Activated CD4-positive, alpha-beta memory T cell treated with anti-CD3 and anti-CD28 coated beads for 36 hours (primary cell): Measurements from ENCODE around the gene SOCS4. TPM values are rescaled to one million over a fixed set of nuclear protein-coding genes. Genes with fewer than 3 reads are reported as not detected.

Experiments used
- CTCF ChIA-PET: fragments of 350-600 bp; sonication (Branson Sonifier 250); formaldehyde crosslinking; loops from one replicate; lab custom pipeline; 2021; ENCODE audit warnings: antibody characterized with exemption, inconsistent platforms; lab: Charles Lee
- POLR2A ChIA-PET: fragments of 350-600 bp; sonication (Branson Sonifier 250); formaldehyde crosslinking; loops from one replicate; lab custom pipeline; 2021; ENCODE audit warnings: antibody characterized with exemption; lab: Charles Lee
- DNase-seq: peaks from one replicate; pipeline ENCODE4 v3.0.0-alpha.2; 2020
- H3K27ac Mint-ChIP-seq: one replicate; pipeline ENCODE4 v1.8.0; 2021; ENCODE audit warnings: mixed read lengths
- H3K27me3 Mint-ChIP-seq: one replicate; pipeline ENCODE4 v1.8.0; 2021; ENCODE audit warnings: mixed read lengths
- H3K36me3 Mint-ChIP-seq: one replicate; pipeline ENCODE4 v1.8.0; 2021; ENCODE audit warnings: mixed read lengths
- H3K4me1 Mint-ChIP-seq: one replicate; pipeline ENCODE4 v1.8.0; 2021; ENCODE audit warnings: low read depth, mixed read lengths
- H3K4me3 Mint-ChIP-seq: one replicate; pipeline ENCODE4 v1.8.0; 2021; ENCODE audit warnings: mild to moderate bottlenecking, mixed read lengths
- H3K9me3 Mint-ChIP-seq: one replicate; pipeline ENCODE4 v1.8.0; 2021; ENCODE audit warnings: mixed read lengths
- intact Hi-C: fragments of 100-400 bp; cut with micrococcal nuclease; formaldehyde crosslinking; loops from one replicate; pipeline ENCODE4 v1.15.1; 2023
- total RNA-seq, 2 experiments: library from RNA; stranded (reverse); gene quantifications; one replicate each; pipeline ENCODE4 v1.2.3, GENCODE V29; 2021

Gene SOCS4
- total RNA-seq, 2 experiments from 2014 or later: 24.4 to 25.3 TPM

DNA sequence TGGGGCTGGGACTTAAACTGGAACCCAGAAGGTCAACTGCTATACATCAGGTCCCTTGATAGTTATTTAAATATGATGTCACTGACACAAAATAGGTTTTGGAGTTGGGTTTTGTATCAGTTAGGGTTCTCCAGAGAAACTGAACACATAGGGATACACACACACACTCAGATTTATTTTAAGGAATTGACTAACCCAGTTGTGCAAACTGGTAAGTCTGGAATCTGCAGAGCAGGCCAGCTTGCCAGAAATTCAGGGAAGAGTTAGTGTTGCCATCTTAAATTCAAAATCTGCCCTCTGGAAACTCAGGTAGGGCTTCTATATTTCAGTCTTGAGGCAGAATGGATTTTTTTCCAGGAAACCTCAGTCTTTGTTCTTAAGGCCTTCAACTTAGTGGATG is 61.3 kb downstream of the SOCS4 start:
- ChIA-PET POLR2A (no interaction called here), CTCF (interaction anchor here (0.7 to 4.5 kb wide), 5 partner anchors 9 to 71 kb away, joined by 3 to 81 read pairs (median 3); no protein-coding TSS in a partner anchor)
- H3K4me3 Mint-ChIP-seq: no peak overlapping the region
- H3K27me3 Mint-ChIP-seq: no peaks in the 10 kb centered on the region
- intact Hi-C loops: loop anchor here (5.0 kb wide), 2 partner anchors 39 to 344 kb away; partner anchors contain the start of gene LGALS3
- H3K27ac Mint-ChIP-seq: no peak overlapping the region
- H3K9me3 Mint-ChIP-seq: no peaks in the 10 kb centered on the region
- DNase-seq: no peak
- H3K36me3 Mint-ChIP-seq: no peaks in the 10 kb centered on the region
- peaks cover 3% of the 10 kb centered on the region for H3K4me1 Mint-ChIP-seq

DNA sequence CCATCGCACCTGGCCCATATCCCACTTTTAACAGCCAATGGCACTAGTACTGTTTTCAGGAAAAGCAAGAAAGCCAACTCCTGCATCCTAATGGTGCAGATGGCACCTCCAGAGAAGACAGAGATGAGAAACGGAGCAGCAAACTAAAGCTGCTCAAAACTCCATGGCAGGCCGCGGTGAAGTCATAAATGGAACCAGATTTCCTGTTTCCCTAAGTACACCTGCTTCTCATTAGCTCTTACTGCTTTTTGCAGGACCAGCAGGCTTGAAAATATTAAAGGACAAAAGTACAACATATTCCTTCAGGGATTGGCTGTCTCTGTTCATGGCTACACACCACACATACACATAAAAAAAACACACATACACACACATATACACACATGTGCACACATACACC is 65.3 kb downstream of the SOCS4 start:
- no peaks in the 10 kb centered on the region for H3K9me3 Mint-ChIP-seq
- CTCF ChIA-PET: interaction anchor here (1.0 to 2.6 kb wide), 5 partner anchors 16 to 69 kb away, joined by 3 to 16 read pairs (median 3); no protein-coding TSS in a partner anchor
- peaks cover 10% of the 10 kb centered on the region for H3K4me1 Mint-ChIP-seq
- no peak overlapping the region for H3K27ac Mint-ChIP-seq
- H3K27me3 Mint-ChIP-seq: no peaks in the 10 kb centered on the region
- no peaks in the 10 kb centered on the region for H3K36me3 Mint-ChIP-seq
- intact Hi-C loops: no loop called here
- DNase-seq: no peak
- POLR2A ChIA-PET: no interaction called here
- no peak overlapping the region for H3K4me3 Mint-ChIP-seq

- Mint-ChIP-seq H3K9me3 (no peaks in the 10 kb centered on the region), H3K36me3 (no peaks in the 10 kb centered on the region), H3K27me3 (no peaks in the 10 kb centered on the region), H3K4me1 (peaks cover 25% of the 10 kb centered on the region), H3K4me3 (no peak overlapping the region), H3K27ac (no peak overlapping the region)
- ChIA-PET CTCF (interaction anchor here (0.7 to 2.4 kb wide), 4 partner anchors 22 to 66 kb away, joined by 3 to 7 read pairs (median 3); partner anchors contain the start of gene LGALS3), POLR2A (interaction anchor here (0.6 kb wide), 1 partner anchor 48 kb away, joined by 7 read pairs; no protein-coding TSS in a partner anchor)
- intact Hi-C loops: loop anchor here (5.0 kb wide), 2 partner anchors 42 to 278 kb away; partner anchors contain the start of gene MAPK1IP1L
- no peak for DNase-seq
Measured at GRCh38 chr14:55094292-55095157, 67.5 kb downstream of the SOCS4 start.

GRCh38 chr14:55097881-55098560 is 71.0 kb downstream of the SOCS4 start:
- H3K27me3 Mint-ChIP-seq: no peaks in the 10 kb centered on the region
- intact Hi-C loops: loop anchor here (1.0 to 5.0 kb wide), 4 partner anchors 23 to 274 kb away; partner anchors contain the start of genes DLGAP5 and MAPK1IP1L
- CTCF ChIA-PET: interaction anchor here (0.6 to 1.6 kb wide), 7 partner anchors 8 to 348 kb away, joined by 3 to 5 read pairs (median 3); no protein-coding TSS in a partner anchor
- H3K4me3 Mint-ChIP-seq: no peak overlapping the region
- no peaks in the 10 kb centered on the region for H3K9me3 Mint-ChIP-seq
- peak overlapping the region; percentile 35 for H3K27ac Mint-ChIP-seq
- POLR2A ChIA-PET: interaction anchor here (0.7 to 1.7 kb wide), 4 partner anchors 10 to 59 kb away, joined by 3 to 8 read pairs (median 4); partner anchors contain the start of gene MAPK1IP1L
- H3K36me3 Mint-ChIP-seq: no peaks in the 10 kb centered on the region
- peaks cover 38% of the 10 kb centered on the region for H3K4me1 Mint-ChIP-seq
- DNase-seq: peak; percentile 79

- Mint-ChIP-seq H3K4me1 (peaks cover 43% of the 10 kb centered on the region), H3K27ac (peak overlapping the region; percentile 35), H3K4me3 (no peak overlapping the region), H3K9me3 (no peaks in the 10 kb centered on the region), H3K27me3 (no peaks in the 10 kb centered on the region), H3K36me3 (no peaks in the 10 kb centered on the region)
- POLR2A ChIA-PET: interaction anchor here (0.7 to 1.7 kb wide), 3 partner anchors 10 to 59 kb away, joined by 4 to 8 read pairs (median 4); partner anchors contain the start of gene MAPK1IP1L
- CTCF ChIA-PET: interaction anchor here (0.6 to 1.6 kb wide), 6 partner anchors 8 to 348 kb away, joined by 3 to 5 read pairs (median 4); no protein-coding TSS in a partner anchor
- intact Hi-C loops: loop anchor here (1.0 to 5.0 kb wide), 4 partner anchors 24 to 274 kb away; partner anchors contain the start of genes DLGAP5 and MAPK1IP1L
- DNase-seq: no peak
Measured at GRCh38 chr14:55098561-55098898, 71.5 kb downstream of the SOCS4 start.

Other genes starting within 250 kb of the SOCS4 start
- gene GCH1, start 124.4 kb upstream of the SOCS4 start, total RNA-seq: 10 to 100 TPM; 40.8 to 42.3 TPM
- 10 to 100 TPM; 62.4 to 63.2 TPM for gene WDHD1, start 137 bp upstream of the SOCS4 start, total RNA-seq
- gene MAPK1IP1L, start 24.4 kb downstream of the SOCS4 start, total RNA-seq: 10 to 100 TPM; 85.5 to 89.1 TPM
- 10 to 100 TPM; 12.3 to 14.5 TPM for gene LGALS3, start 102.0 kb downstream of the SOCS4 start, total RNA-seq
- gene DLGAP5, start 164.3 kb downstream of the SOCS4 start, total RNA-seq: 10 to 100 TPM; 92.7 to 97.9 TPM
- gene FBXO34, start 244.2 kb downstream of the SOCS4 start, total RNA-seq: 10 to 100 TPM; 19.8 to 22.0 TPM